OCI-LY1 (cell line): ENCODE results near the gene WNK2.

Experiments used
- H2AFZ ChIP-seq: fragments of 200-600 bp; sonication (generic), shearing (Covaris generic); 2 replicates; pipeline ENCODE4 v1.6.0; 2014; ENCODE audit warnings: antibody characterized with exemption, mild to moderate bottlenecking, low read length
- H3F3A ChIP-seq: fragments of 200-600 bp; sonication (generic), shearing (Covaris generic); 2 replicates; pipeline ENCODE4 v1.6.0; 2014; ENCODE audit warnings: mild to moderate bottlenecking, antibody characterized with exemption, low read length, moderate library complexity; ENCODE audit not compliant: insufficient read depth
- H3K27ac ChIP-seq: fragments of 200-600 bp; sonication (generic); 2 replicates; pipeline ENCODE4 v1.5.1; 2014; ENCODE audit warnings: low read length, mixed run types, mild to moderate bottlenecking, low read depth; ENCODE audit not compliant: poor library complexity, severe bottlenecking
- H3K27me3 ChIP-seq: fragments of 200-600 bp; sonication (generic); 2 replicates; pipeline ENCODE4 v1.6.0; 2014; ENCODE audit warnings: antibody characterized with exemption, mild to moderate bottlenecking, low read length, moderate library complexity; ENCODE audit not compliant: insufficient read depth
- H3K36me3 ChIP-seq: fragments of 200-600 bp; sonication (generic); 2 replicates; pipeline ENCODE4 v1.6.1; 2014; ENCODE audit warnings: mild to moderate bottlenecking, antibody characterized with exemption, low read length, moderate library complexity, mixed read lengths; ENCODE audit not compliant: insufficient read depth
- H3K4me1 ChIP-seq: fragments of 200-600 bp; sonication (generic); 2 replicates; pipeline ENCODE4 v1.5.1; 2014; ENCODE audit warnings: mild to moderate bottlenecking, low read length, moderate library complexity; ENCODE audit not compliant: insufficient read depth, severe bottlenecking
- H3K4me2 ChIP-seq: fragments of 200-600 bp; sonication (generic), shearing (Covaris generic); 2 replicates; pipeline ENCODE4 v1.6.1; 2014; ENCODE audit warnings: low read length
- H3K4me3 ChIP-seq: fragments of 200-600 bp; sonication (generic); 2 replicates; pipeline ENCODE4 v1.5.1; 2014; ENCODE audit warnings: low read length, low read depth, mild to moderate bottlenecking, mixed read lengths; ENCODE audit not compliant: poor library complexity, severe bottlenecking
- H3K79me2 ChIP-seq: fragments of 200-600 bp; shearing (Covaris generic); 2 replicates; pipeline ENCODE4 v1.6.1; 2016; ENCODE audit warnings: mixed run types, low read length, mixed read lengths; ENCODE audit not compliant: insufficient read depth
- H3K9ac ChIP-seq: fragments of 200-600 bp; sonication (generic), shearing (Covaris generic); 2 replicates; pipeline ENCODE4 v1.6.1; 2014; ENCODE audit warnings: mild to moderate bottlenecking, low read length, mixed read lengths
- H3K9me2 ChIP-seq: fragments of 200-600 bp; sonication (generic), shearing (Covaris generic); 2 replicates; pipeline ENCODE4 v1.6.1; 2014; ENCODE audit warnings: low read depth, mild to moderate bottlenecking, low read length, mixed read lengths
- H3K9me3 ChIP-seq: fragments of 200-600 bp; shearing (Covaris generic); 2 replicates; pipeline ENCODE4 v1.6.1; 2014; ENCODE audit warnings: low read length, mixed read lengths
- H4K20me1 ChIP-seq: fragments of 200-600 bp; sonication (generic), shearing (Covaris generic); 2 replicates; pipeline ENCODE4 v1.6.0; 2016; ENCODE audit warnings: mild to moderate bottlenecking, low read length; ENCODE audit not compliant: insufficient read depth
- EZH2 ChIP-seq: fragments of 200-600 bp; sonication (generic), shearing (Covaris generic); IDR thresholded peaks from 2 replicates; pipeline ENCODE4 v1.8.0; 2017; ENCODE audit warnings: borderline replicate concordance, mixed run types, mild to moderate bottlenecking, antibody characterized with exemption, low read length, moderate library complexity, mixed read lengths
- TF ChIP-seq, protein P1 (sequence below): fragments of 200-600 bp; sonication (generic), shearing (Covaris generic); IDR thresholded peaks from 2 replicates; pipeline ENCODE4 v1.5.1; 2017; ENCODE audit warnings: mild to moderate bottlenecking, antibody characterized with exemption, low read length, moderate library complexity, mixed read lengths

Gene WNK2

GRCh38 chr9:93288341-93288740, 104.4 kb downstream of the WNK2 start:
- H4K20me1 ChIP-seq, result no peaks in the 10 kb centered on the region
- no peaks in the 10 kb centered on the region for H3K9me2 ChIP-seq
- H3F3A ChIP-seq, result peaks cover 30% of the 10 kb centered on the region
- no peaks in the 10 kb centered on the region for H3K27me3 ChIP-seq
- TF ChIP-seq EZH2, result no peak
- TF ChIP-seq, protein P1, sequence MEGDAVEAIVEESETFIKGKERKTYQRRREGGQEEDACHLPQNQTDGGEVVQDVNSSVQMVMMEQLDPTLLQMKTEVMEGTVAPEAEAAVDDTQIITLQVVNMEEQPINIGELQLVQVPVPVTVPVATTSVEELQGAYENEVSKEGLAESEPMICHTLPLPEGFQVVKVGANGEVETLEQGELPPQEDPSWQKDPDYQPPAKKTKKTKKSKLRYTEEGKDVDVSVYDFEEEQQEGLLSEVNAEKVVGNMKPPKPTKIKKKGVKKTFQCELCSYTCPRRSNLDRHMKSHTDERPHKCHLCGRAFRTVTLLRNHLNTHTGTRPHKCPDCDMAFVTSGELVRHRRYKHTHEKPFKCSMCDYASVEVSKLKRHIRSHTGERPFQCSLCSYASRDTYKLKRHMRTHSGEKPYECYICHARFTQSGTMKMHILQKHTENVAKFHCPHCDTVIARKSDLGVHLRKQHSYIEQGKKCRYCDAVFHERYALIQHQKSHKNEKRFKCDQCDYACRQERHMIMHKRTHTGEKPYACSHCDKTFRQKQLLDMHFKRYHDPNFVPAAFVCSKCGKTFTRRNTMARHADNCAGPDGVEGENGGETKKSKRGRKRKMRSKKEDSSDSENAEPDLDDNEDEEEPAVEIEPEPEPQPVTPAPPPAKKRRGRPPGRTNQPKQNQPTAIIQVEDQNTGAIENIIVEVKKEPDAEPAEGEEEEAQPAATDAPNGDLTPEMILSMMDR, result no peak
- peak overlapping the region; percentile 64 for H3K4me2 ChIP-seq
- H3K36me3 ChIP-seq, result peaks cover 45% of the 10 kb centered on the region
- H3K4me3 ChIP-seq, result no peak overlapping the region
- H3K9me3 ChIP-seq, result peaks cover 12% of the 10 kb centered on the region
- H3K4me1 ChIP-seq, result peaks cover 91% of the 10 kb centered on the region
- no peak overlapping the region for H2AFZ ChIP-seq
- peak overlapping the region; percentile 100 for H3K27ac ChIP-seq
- H3K79me2 ChIP-seq, result no peaks in the 10 kb centered on the region
- H3K9ac ChIP-seq, result peak overlapping the region; percentile 77

GRCh38 chr9:93288891-93289883, 105.2 kb downstream of the WNK2 start:
- no peak overlapping the region for H3K4me3 ChIP-seq

GRCh38 chr9:93290495-93291434, 106.8 kb downstream of the WNK2 start:
- Histone ChIP-seq H3K79me2 (no peaks in the 10 kb centered on the region), H3K27me3 (no peaks in the 10 kb centered on the region), H3K27ac (peak overlapping the region; percentile 100), H3K4me2 (peak overlapping the region; percentile 38), H4K20me1 (no peaks in the 10 kb centered on the region), H3F3A (peaks cover 18% of the 10 kb centered on the region), H3K9me2 (no peaks in the 10 kb centered on the region), H2AFZ (no peak overlapping the region), H3K36me3 (peaks cover 39% of the 10 kb centered on the region), H3K9ac (peak overlapping the region; percentile 77), H3K9me3 (no peaks in the 10 kb centered on the region), H3K4me1 (peaks cover 94% of the 10 kb centered on the region), H3K4me3 (no peak overlapping the region)
- TF ChIP-seq EZH2, result no peak
- TF ChIP-seq, protein P1, result 0 out of 2 replicates have a peak, but pooled peaks have one; percentile 15

More at GRCh38 chr9:93288891-93289883, 105.2 kb downstream of the WNK2 start:
- Histone ChIP-seq H2AFZ (no peak overlapping the region), H3K27me3 (no peaks in the 10 kb centered on the region), H3K9me2 (no peaks in the 10 kb centered on the region), H3K27ac (peak overlapping the region; percentile 100), H3K4me2 (peak overlapping the region; percentile 64; the same call in 1 of the 2 replicates), H3K79me2 (no peaks in the 10 kb centered on the region), H3K36me3 (peaks cover 43% of the 10 kb centered on the region), H3F3A (peaks cover 30% of the 10 kb centered on the region), H3K4me1 (peaks cover 94% of the 10 kb centered on the region), H3K9me3 (peaks cover 4% of the 10 kb centered on the region), H3K9ac (peak overlapping the region; percentile 77), H4K20me1 (no peaks in the 10 kb centered on the region)
- TF ChIP-seq, protein P1, result no peak
- no peak for TF ChIP-seq EZH2
